NCI-H128 (cell line): ENCODE data around the gene FGF14.

Source experiments
- DNase-seq: peaks from one replicate; lab custom pipeline; 2025; ENCODE audit not compliant: unreplicated experiment; lab: John Stamatoyannopoulos, UW

The FGF14 gene

GRCh38 chr13:101829484-101829883 lies 572.4 kb downstream of the FGF14 start:
- no peak for DNase-seq

GRCh38 chr13:101828119-101828518 lies 573.7 kb downstream of the FGF14 start:
- DNase-seq, result no peak

GRCh38 chr13:101817898-101818297 lies 584.0 kb downstream of the FGF14 start:
- no peak for DNase-seq

- DNase-seq, result no peak
Measured at GRCh38 chr13:101811881-101812280, 590.0 kb downstream of the FGF14 start.

GRCh38 chr13:101811284-101811839 lies 590.5 kb downstream of the FGF14 start:
- no peak for DNase-seq

GRCh38 chr13:101799196-101799595 lies 602.7 kb downstream of the FGF14 start:
- no peak for DNase-seq

- no peak for DNase-seq
Measured at GRCh38 chr13:101798437-101798836, 603.4 kb downstream of the FGF14 start.

GRCh38 chr13:101795460-101795859 lies 606.4 kb downstream of the FGF14 start:
- DNase-seq, result no peak

GRCh38 chr13:101795025-101795424 lies 606.8 kb downstream of the FGF14 start:
- DNase-seq, result no peak

- no peak for DNase-seq
Measured at GRCh38 chr13:101792189-101792588, 609.7 kb downstream of the FGF14 start.

- DNase-seq, result peak; percentile 7
Measured at GRCh38 chr13:101785858-101786257, 616.0 kb downstream of the FGF14 start.

- no peak for DNase-seq
Measured at GRCh38 chr13:101784313-101784712, 617.5 kb downstream of the FGF14 start.

GRCh38 chr13:101783554-101783953 lies 618.3 kb downstream of the FGF14 start:
- DNase-seq, result no peak

GRCh38 chr13:101780211-101780610 lies 621.6 kb downstream of the FGF14 start:
- no peak for DNase-seq

GRCh38 chr13:101779147-101779546 lies 622.7 kb downstream of the FGF14 start:
- no peak for DNase-seq

- no peak for DNase-seq
Measured at GRCh38 chr13:101775267-101775666, 626.6 kb downstream of the FGF14 start.

GRCh38 chr13:101774393-101774792 lies 627.5 kb downstream of the FGF14 start:
- no peak for DNase-seq

GRCh38 chr13:101773062-101773461 lies 628.8 kb downstream of the FGF14 start:
- no peak for DNase-seq

- no peak for DNase-seq
Measured at GRCh38 chr13:101767131-101767530, 634.7 kb downstream of the FGF14 start.

- DNase-seq, result no peak
Measured at GRCh38 chr13:101763191-101763590, 638.7 kb downstream of the FGF14 start.

GRCh38 chr13:101757446-101758039 lies 644.3 kb downstream of the FGF14 start:
- DNase-seq, result no peak

- DNase-seq, result no peak
Measured at GRCh38 chr13:101755228-101755887, 646.5 kb downstream of the FGF14 start.

- DNase-seq, result no peak
Measured at GRCh38 chr13:101752432-101752831, 649.4 kb downstream of the FGF14 start.
